ENCODE measurements around the gene CAPZA1. TPM values are rescaled to one million over a fixed set of nuclear protein-coding genes. Genes with fewer than 3 reads are reported as not detected.

The CAPZA1 gene
- total RNA-seq, 1 experiment from 2014 or later, result 148 TPM

GRCh38 chr1:112633628-112634027, 14.0 kb downstream of the CAPZA1 start:
- ChIA-PET CTCF (no interaction called here), POLR2A (no interaction called here), RAD21 (ENCODE audit: low non-redundant PET in 1 of 2, low total read pairs in 2 of 2, uncharacterized antibody in 2 of 2, unreplicated experiment in 2 of 2) (no interaction called here)
- no peak overlapping the region for H3K27ac ChIP-seq (ENCODE audit: low read depth, low read length)
- peaks cover 56% of the 10 kb centered on the region for H4K20me1 ChIP-seq (ENCODE audit: insufficient read depth)
- H3K4me2 ChIP-seq (ENCODE audit: low read length), result no peak overlapping the region
- TF ChIP-seq FOSL1 (IDR thresholded peaks at IDR 0.05; ENCODE audit: low read depth) (no peak), SIN3A (IDR thresholded peaks at IDR 0.05; ENCODE audit: low read depth) (no peak), ZFX (IDR thresholded peaks at IDR 0.05) (no peak), ZBTB33 (IDR thresholded peaks at IDR 0.05; ENCODE audit: extremely low read depth, insufficient replicate concordance, low read length) (no peak), SP1 (IDR thresholded peaks at IDR 0.05; ENCODE audit: low read depth) (no peak)
- H3K79me2 ChIP-seq (ENCODE audit: insufficient read depth, low read length), result peaks cover 100% of the 10 kb centered on the region
- DNase-seq (ENCODE audit: low read depth, low spot score) (no peak), ATAC-seq (no peak)
- no TSS peak for BruUV-seq (replicated peaks)
- H3K27me3 ChIP-seq (ENCODE audit: insufficient read depth, low read length), result no peaks in the 10 kb centered on the region
- H3K36me3 ChIP-seq (ENCODE audit: control insufficient read depth in 1 of 2, insufficient read depth in 2 of 2, low read length in 2 of 2), result no peaks in the 10 kb centered on the region
- no peak overlapping the region for H3K9ac ChIP-seq (ENCODE audit: low read length)
- H3K4me3 ChIP-seq (replicated peaks in 1 of 2; ENCODE audit: low read depth in 1 of 2, low read length in 2 of 2), result no peak overlapping the region
- H2AFZ ChIP-seq (ENCODE audit: low read depth, low read length, poor library complexity, severe bottlenecking), result no peak overlapping the region
- no peaks in the 10 kb centered on the region for H3K9me3 ChIP-seq (ENCODE audit: control insufficient read depth in 1 of 2, insufficient read depth in 1 of 2, low read depth in 1 of 2, low read length in 2 of 2)
- H3K4me1 ChIP-seq (ENCODE audit: control insufficient read depth in 1 of 2, insufficient read depth in 2 of 2, low read length in 2 of 2), result peaks cover 9 to 36% of the 10 kb centered on the region in 2 experiments
- intact Hi-C loops (cut with micrococcal nuclease), result no loop called here
- H3K9me2 ChIP-seq (ENCODE audit: insufficient read depth), result no peaks in the 10 kb centered on the region

- intact Hi-C loops (cut with micrococcal nuclease), result no loop called here
- H3K27me3 ChIP-seq (ENCODE audit: insufficient read depth, low read length), result no peaks in the 10 kb centered on the region
- no peak overlapping the region for H3K4me2 ChIP-seq (ENCODE audit: low read length)
- ChIA-PET CTCF (no interaction called here), RAD21 (ENCODE audit: low non-redundant PET in 1 of 2, low total read pairs in 2 of 2, uncharacterized antibody in 2 of 2, unreplicated experiment in 2 of 2) (no interaction called here), POLR2A (no interaction called here)
- peaks cover 48% of the 10 kb centered on the region for H4K20me1 ChIP-seq (ENCODE audit: insufficient read depth)
- DNase-seq (ENCODE audit: low read depth, low spot score), result no peak
- H3K4me1 ChIP-seq (ENCODE audit: control insufficient read depth in 1 of 2, insufficient read depth in 2 of 2, low read length in 2 of 2), result peaks cover 9 to 36% of the 10 kb centered on the region in 2 experiments
- no peak overlapping the region for H2AFZ ChIP-seq (ENCODE audit: low read depth, low read length, poor library complexity, severe bottlenecking)
- TF ChIP-seq ATF3 (IDR thresholded peaks at IDR 0.05) (no peak), CTCF (IDR thresholded peaks at IDR 0.05 in 2 of 3, conservative IDR thresholded peaks at IDR 0.05 in 1 of 3; ENCODE audit: borderline replicate concordance in 1 of 3, insufficient read depth in 1 of 3, low read depth in 2 of 3, low read length in 2 of 3) (no peak), ZNF274 (IDR thresholded peaks at IDR 0.05; ENCODE audit: low read depth, low read length) (no peak), ELF1 (IDR thresholded peaks at IDR 0.05; ENCODE audit: borderline replicate concordance, low read depth) (no peak), MAX (IDR thresholded peaks at IDR 0.05) (no peak), EGR1 (IDR thresholded peaks at IDR 0.05; ENCODE audit: low read depth) (no peak)
- H3K9ac ChIP-seq (ENCODE audit: low read length), result no peak overlapping the region
- H3K9me2 ChIP-seq (ENCODE audit: insufficient read depth), result no peaks in the 10 kb centered on the region
- no peaks in the 10 kb centered on the region for H3K36me3 ChIP-seq (ENCODE audit: control insufficient read depth in 1 of 2, insufficient read depth in 2 of 2, low read length in 2 of 2)
- no peak for ATAC-seq
- BruUV-seq (replicated peaks), result no TSS peak
- no peaks in the 10 kb centered on the region for H3K9me3 ChIP-seq (ENCODE audit: control insufficient read depth in 1 of 2, insufficient read depth in 1 of 2, low read depth in 1 of 2, low read length in 2 of 2)
- H3K27ac ChIP-seq (ENCODE audit: low read depth, low read length), result no peak overlapping the region
- H3K79me2 ChIP-seq (ENCODE audit: insufficient read depth, low read length), result peaks cover 99% of the 10 kb centered on the region
- H3K4me3 ChIP-seq (replicated peaks in 1 of 2; ENCODE audit: low read depth in 1 of 2, low read length in 2 of 2), result no peak overlapping the region
Observed at GRCh38 chr1:112634367-112634766, 14.7 kb downstream of the CAPZA1 start.
